Rectal smooth muscle tissue (tissue), 1 donor: ENCODE results near the gene ZMIZ2.
"Not testable (repeated sequence)": the region's sequence is repeated elsewhere in the genome, so short reads cannot be mapped to it uniquely, and the experiment has no call there.

Experiments
- H3K27ac ChIP-seq: one replicate; pipeline ENCODE4 v1.7.0; 2013; ENCODE audit warnings: low read depth, low read length, inconsistent platforms
- H3K27me3 ChIP-seq: one replicate; pipeline ENCODE4 v1.7.0; 2013; ENCODE audit warnings: low read length; ENCODE audit not compliant: control insufficient read depth, insufficient read depth
- H3K36me3 ChIP-seq: one replicate; pipeline ENCODE4 v1.7.0; 2013; ENCODE audit warnings: low read length; ENCODE audit not compliant: control insufficient read depth, insufficient read depth
- H3K4me1 ChIP-seq: one replicate; pipeline ENCODE4 v1.7.0; 2013; ENCODE audit warnings: low read length; ENCODE audit not compliant: control insufficient read depth, insufficient read depth
- H3K4me3 ChIP-seq: one replicate; pipeline ENCODE4 v1.7.0; 2013; ENCODE audit warnings: low read length
- H3K9ac ChIP-seq: one replicate; pipeline ENCODE4 v1.7.0; 2013; ENCODE audit warnings: low read length

Gene ZMIZ2

GRCh38 chr7:44711528-44711927, 37.1 kb upstream of the ZMIZ2 start:
- Histone ChIP-seq H3K4me3 (no peak overlapping the region), H3K4me1 (no peaks in the 10 kb centered on the region), H3K27ac (no peak overlapping the region), H3K36me3 (peaks cover 24% of the 10 kb centered on the region), H3K9ac (no peak overlapping the region), H3K27me3 (no peaks in the 10 kb centered on the region)

GRCh38 chr7:44712012-44712411, 36.6 kb upstream of the ZMIZ2 start:
- Histone ChIP-seq H3K27me3 (no peaks in the 10 kb centered on the region), H3K27ac (no peak overlapping the region), H3K4me3 (no peak overlapping the region), H3K4me1 (no peaks in the 10 kb centered on the region), H3K36me3 (peaks cover 24% of the 10 kb centered on the region), H3K9ac (no peak overlapping the region)

- Histone ChIP-seq H3K4me3 (no peak overlapping the region), H3K27ac (no peak overlapping the region), H3K4me1 (no peaks in the 10 kb centered on the region), H3K27me3 (no peaks in the 10 kb centered on the region), H3K36me3 (peaks cover 13% of the 10 kb centered on the region), H3K9ac (no peak overlapping the region)
Observed at GRCh38 chr7:44713141-44713540, 35.5 kb upstream of the ZMIZ2 start.

- no peak overlapping the region for H3K4me3 ChIP-seq
- H3K27me3 ChIP-seq = no peaks in the 10 kb centered on the region
- H3K36me3 ChIP-seq = peaks cover 9% of the 10 kb centered on the region
- H3K27ac ChIP-seq = no peak overlapping the region
- no peaks in the 10 kb centered on the region for H3K4me1 ChIP-seq
- H3K9ac ChIP-seq = no peak overlapping the region
Observed at GRCh38 chr7:44713680-44714335, 34.8 kb upstream of the ZMIZ2 start.

GRCh38 chr7:44716205-44716604, 32.4 kb upstream of the ZMIZ2 start:
- H3K27ac ChIP-seq = no peak overlapping the region
- H3K4me1 ChIP-seq = no peaks in the 10 kb centered on the region
- H3K4me3 ChIP-seq = no peak overlapping the region
- H3K9ac ChIP-seq = no peak overlapping the region
- H3K36me3 ChIP-seq = no peaks in the 10 kb centered on the region
- no peaks in the 10 kb centered on the region for H3K27me3 ChIP-seq

GRCh38 chr7:44720301-44720700, 28.3 kb upstream of the ZMIZ2 start:
- no peaks in the 10 kb centered on the region for H3K27me3 ChIP-seq

GRCh38 chr7:44724276-44724675, 24.4 kb upstream of the ZMIZ2 start:
- H3K4me1 ChIP-seq = no peaks in the 10 kb centered on the region
- H3K36me3 ChIP-seq = no peaks in the 10 kb centered on the region
- H3K4me3 ChIP-seq = no peak overlapping the region
- no peaks in the 10 kb centered on the region for H3K27me3 ChIP-seq
- no peak overlapping the region for H3K9ac ChIP-seq
- no peak overlapping the region for H3K27ac ChIP-seq

More at GRCh38 chr7:44720301-44720700, 28.3 kb upstream of the ZMIZ2 start:
- Histone ChIP-seq H3K36me3 (no peaks in the 10 kb centered on the region), H3K4me3 (no peak overlapping the region), H3K4me1 (no peaks in the 10 kb centered on the region), H3K27ac (no peak overlapping the region), H3K9ac (no peak overlapping the region)

GRCh38 chr7:44726250-44726649, 22.4 kb upstream of the ZMIZ2 start:
- H3K9ac ChIP-seq, H3K4me1 ChIP-seq, H3K27ac ChIP-seq, H3K27me3 ChIP-seq, H3K4me3 ChIP-seq, H3K36me3 ChIP-seq: not testable (repeated sequence)

GRCh38 chr7:44727158-44727936, 21.3 kb upstream of the ZMIZ2 start:
- Histone ChIP-seq H3K27ac (no peak overlapping the region), H3K36me3 (no peaks in the 10 kb centered on the region), H3K4me3 (no peak overlapping the region), H3K4me1 (no peaks in the 10 kb centered on the region), H3K9ac (no peak overlapping the region), H3K27me3 (no peaks in the 10 kb centered on the region)

GRCh38 chr7:44727937-44728262, 20.7 kb upstream of the ZMIZ2 start:
- H3K4me1 ChIP-seq = no peaks in the 10 kb centered on the region
- no peaks in the 10 kb centered on the region for H3K27me3 ChIP-seq
- H3K27ac ChIP-seq = no peak overlapping the region
- H3K4me3 ChIP-seq = no peak overlapping the region
- H3K36me3 ChIP-seq = no peaks in the 10 kb centered on the region
- no peak overlapping the region for H3K9ac ChIP-seq

- H3K36me3 ChIP-seq = no peaks in the 10 kb centered on the region
- H3K27ac ChIP-seq = no peak overlapping the region
- H3K9ac ChIP-seq = no peak overlapping the region
- H3K4me1 ChIP-seq = no peaks in the 10 kb centered on the region
- no peaks in the 10 kb centered on the region for H3K27me3 ChIP-seq
- no peak overlapping the region for H3K4me3 ChIP-seq
Observed at GRCh38 chr7:44729949-44730590, 18.6 kb upstream of the ZMIZ2 start.

GRCh38 chr7:44732971-44733370, 15.7 kb upstream of the ZMIZ2 start:
- not testable (repeated sequence) for H3K27ac ChIP-seq, H3K4me3 ChIP-seq, H3K27me3 ChIP-seq, H3K4me1 ChIP-seq, H3K9ac ChIP-seq, H3K36me3 ChIP-seq
